Measurements from ENCODE around the gene FLRT2. TPM values are rescaled to one million over a fixed set of nuclear protein-coding genes. Genes with fewer than 3 reads are reported as not detected.

The FLRT2 gene
- total RNA-seq, 1 experiment from 2014 or later: 13.2 TPM

DNA sequence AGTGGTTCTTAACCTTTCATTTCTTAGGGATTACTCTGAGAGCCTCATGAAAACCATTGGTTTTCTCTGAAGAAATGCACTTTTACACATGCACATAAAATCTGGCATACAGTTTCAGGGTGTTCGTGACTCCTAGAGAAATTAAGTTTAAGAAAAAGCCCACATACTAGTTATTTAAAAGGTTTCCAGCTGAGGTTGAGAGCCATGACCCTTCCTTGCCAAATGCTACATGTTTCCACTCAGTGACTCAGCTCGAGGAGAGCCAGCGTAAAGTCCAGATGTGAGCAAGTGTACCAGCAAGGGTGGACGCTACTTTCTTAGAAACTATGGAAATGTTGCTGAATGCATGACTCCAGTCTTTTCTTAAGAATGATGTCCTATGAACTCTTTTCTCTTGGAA lies 42.7 kb upstream of the FLRT2 start (continued):
- TF ChIP-seq, protein P1, sequence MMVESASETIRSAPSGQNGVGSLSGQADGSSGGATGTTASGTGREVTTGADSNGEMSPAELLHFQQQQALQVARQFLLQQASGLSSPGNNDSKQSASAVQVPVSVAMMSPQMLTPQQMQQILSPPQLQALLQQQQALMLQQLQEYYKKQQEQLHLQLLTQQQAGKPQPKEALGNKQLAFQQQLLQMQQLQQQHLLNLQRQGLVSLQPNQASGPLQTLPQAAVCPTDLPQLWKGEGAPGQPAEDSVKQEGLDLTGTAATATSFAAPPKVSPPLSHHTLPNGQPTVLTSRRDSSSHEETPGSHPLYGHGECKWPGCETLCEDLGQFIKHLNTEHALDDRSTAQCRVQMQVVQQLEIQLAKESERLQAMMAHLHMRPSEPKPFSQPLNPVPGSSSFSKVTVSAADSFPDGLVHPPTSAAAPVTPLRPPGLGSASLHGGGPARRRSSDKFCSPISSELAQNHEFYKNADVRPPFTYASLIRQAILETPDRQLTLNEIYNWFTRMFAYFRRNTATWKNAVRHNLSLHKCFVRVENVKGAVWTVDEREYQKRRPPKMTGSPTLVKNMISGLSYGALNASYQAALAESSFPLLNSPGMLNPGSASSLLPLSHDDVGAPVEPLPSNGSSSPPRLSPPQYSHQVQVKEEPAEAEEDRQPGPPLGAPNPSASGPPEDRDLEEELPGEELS (CRISPR knock-in tag; IDR thresholded peaks at IDR 0.05): no peak
- TF ChIP-seq NFYB (CRISPR knock-in tag; conservative IDR thresholded peaks at IDR 0.05; ENCODE audit: low read depth) (no peak), ZNF121 (CRISPR knock-in tag; IDR thresholded peaks at IDR 0.05) (no peak), CREM (CRISPR knock-in tag; IDR thresholded peaks at IDR 0.05) (no peak)

DNA sequence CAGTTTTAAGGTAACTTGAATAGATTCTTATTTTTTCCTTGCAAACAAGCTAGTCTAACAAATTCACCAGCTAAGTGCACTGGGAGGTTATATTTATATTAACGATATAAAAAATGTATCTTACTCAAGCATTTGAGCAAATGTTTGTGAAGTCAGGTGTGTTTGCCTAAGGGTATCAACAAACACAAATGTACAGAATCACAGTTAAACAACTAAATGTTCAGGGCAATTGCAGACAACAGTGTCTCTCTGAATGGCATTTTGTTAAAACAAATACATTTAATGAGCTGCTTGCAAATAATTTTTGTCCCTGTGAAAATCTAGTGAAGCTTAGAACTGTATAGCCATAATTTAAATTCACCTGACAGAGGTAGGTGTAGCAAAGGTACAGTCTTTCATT lies 28.2 kb upstream of the FLRT2 start:
- Mint-ChIP-seq H3K27me3 (ENCODE audit: low read depth) (no peaks in the 10 kb centered on the region; the same call in 1 of the 2 replicates), H3K36me3 (no peaks in the 10 kb centered on the region), H3K9me3 (no peaks in the 10 kb centered on the region), H3K4me3 (no peak overlapping the region), H3K4me1 (peaks cover 9% of the 10 kb centered on the region), H3K27ac (no peak overlapping the region)
- DNase-seq (ENCODE audit: low spot score): no peak
- ChIA-PET POLR2A (no interaction called here), CTCF (no interaction called here)
- no peak for ATAC-seq
- no peak for TF ChIP-seq SMAD4 (CRISPR knock-in tag; IDR thresholded peaks at IDR 0.05)
- no peak for TF ChIP-seq SMAD3 (CRISPR knock-in tag; IDR thresholded peaks at IDR 0.05; ENCODE audit: borderline replicate concordance)

DNA sequence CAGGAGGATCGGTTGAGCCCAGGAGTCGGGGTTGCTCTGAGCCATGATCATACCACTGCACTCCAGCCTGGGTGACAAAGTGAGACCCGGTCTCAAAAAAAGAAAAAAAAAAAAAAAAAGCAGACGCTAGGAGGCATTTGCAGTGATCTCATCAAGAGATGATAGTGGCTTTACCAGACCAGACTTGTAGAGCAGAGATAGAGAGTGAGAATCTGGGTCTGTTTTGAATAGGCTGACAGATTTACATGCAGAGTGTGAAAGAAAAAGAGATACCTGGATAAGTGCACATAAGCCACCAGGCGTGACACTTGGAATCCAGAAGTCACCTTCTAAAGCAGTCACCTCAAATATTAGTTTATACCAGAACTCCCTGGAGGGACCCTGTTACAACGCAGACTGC lies 21.1 kb upstream of the FLRT2 start:
- DNase-seq (ENCODE audit: low spot score) (no peak), ATAC-seq (no peak)
- POLR2A ChIA-PET: no interaction called here
- Mint-ChIP-seq H3K27me3 (ENCODE audit: low read depth) (no peaks in the 10 kb centered on the region), H3K9me3 (no peaks in the 10 kb centered on the region), H3K4me3 (no peak overlapping the region), H3K36me3 (no peaks in the 10 kb centered on the region), H3K4me1 (no peaks in the 10 kb centered on the region), H3K27ac (no peak overlapping the region)
- CTCF ChIA-PET: no interaction called here
- TF ChIP-seq KAT7 (CRISPR knock-in tag; IDR thresholded peaks at IDR 0.05; ENCODE audit: borderline replicate concordance): no peak
- TF ChIP-seq, protein P2, sequence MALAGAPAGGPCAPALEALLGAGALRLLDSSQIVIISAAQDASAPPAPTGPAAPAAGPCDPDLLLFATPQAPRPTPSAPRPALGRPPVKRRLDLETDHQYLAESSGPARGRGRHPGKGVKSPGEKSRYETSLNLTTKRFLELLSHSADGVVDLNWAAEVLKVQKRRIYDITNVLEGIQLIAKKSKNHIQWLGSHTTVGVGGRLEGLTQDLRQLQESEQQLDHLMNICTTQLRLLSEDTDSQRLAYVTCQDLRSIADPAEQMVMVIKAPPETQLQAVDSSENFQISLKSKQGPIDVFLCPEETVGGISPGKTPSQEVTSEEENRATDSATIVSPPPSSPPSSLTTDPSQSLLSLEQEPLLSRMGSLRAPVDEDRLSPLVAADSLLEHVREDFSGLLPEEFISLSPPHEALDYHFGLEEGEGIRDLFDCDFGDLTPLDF (CRISPR knock-in tag; IDR thresholded peaks at IDR 0.05): no peak
- no peak for TF ChIP-seq RELA (CRISPR knock-in tag; IDR thresholded peaks at IDR 0.05; ENCODE audit: borderline replicate concordance)
- TF ChIP-seq, protein P3, sequence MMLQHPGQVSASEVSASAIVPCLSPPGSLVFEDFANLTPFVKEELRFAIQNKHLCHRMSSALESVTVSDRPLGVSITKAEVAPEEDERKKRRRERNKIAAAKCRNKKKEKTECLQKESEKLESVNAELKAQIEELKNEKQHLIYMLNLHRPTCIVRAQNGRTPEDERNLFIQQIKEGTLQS (CRISPR knock-in tag; conservative IDR thresholded peaks at IDR 0.05): no peak
- no peak for TF ChIP-seq ELF4 (CRISPR knock-in tag; IDR thresholded peaks at IDR 0.05; ENCODE audit: low read depth)
- TF ChIP-seq EMX1 (CRISPR knock-in tag; IDR thresholded peaks at IDR 0.05): no peak
- TF ChIP-seq, protein P4, sequence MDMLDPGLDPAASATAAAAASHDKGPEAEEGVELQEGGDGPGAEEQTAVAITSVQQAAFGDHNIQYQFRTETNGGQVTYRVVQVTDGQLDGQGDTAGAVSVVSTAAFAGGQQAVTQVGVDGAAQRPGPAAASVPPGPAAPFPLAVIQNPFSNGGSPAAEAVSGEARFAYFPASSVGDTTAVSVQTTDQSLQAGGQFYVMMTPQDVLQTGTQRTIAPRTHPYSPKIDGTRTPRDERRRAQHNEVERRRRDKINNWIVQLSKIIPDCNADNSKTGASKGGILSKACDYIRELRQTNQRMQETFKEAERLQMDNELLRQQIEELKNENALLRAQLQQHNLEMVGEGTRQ (CRISPR knock-in tag; IDR thresholded peaks at IDR 0.05): no peak
- TF ChIP-seq, protein P5, sequence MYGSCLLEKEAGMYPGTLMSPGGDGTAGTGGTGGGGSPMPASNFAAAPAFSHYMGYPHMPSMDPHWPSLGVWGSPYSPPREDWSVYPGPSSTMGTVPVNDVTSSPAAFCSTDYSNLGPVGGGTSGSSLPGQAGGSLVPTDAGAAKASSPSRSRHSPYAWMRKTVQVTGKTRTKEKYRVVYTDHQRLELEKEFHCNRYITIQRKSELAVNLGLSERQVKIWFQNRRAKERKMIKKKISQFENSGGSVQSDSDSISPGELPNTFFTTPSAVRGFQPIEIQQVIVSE (CRISPR knock-in tag; IDR thresholded peaks at IDR 0.05; ENCODE audit: borderline replicate concordance): no peak
- TF ChIP-seq ZNF121 (CRISPR knock-in tag; IDR thresholded peaks at IDR 0.05): no peak
- TF ChIP-seq, protein P6, sequence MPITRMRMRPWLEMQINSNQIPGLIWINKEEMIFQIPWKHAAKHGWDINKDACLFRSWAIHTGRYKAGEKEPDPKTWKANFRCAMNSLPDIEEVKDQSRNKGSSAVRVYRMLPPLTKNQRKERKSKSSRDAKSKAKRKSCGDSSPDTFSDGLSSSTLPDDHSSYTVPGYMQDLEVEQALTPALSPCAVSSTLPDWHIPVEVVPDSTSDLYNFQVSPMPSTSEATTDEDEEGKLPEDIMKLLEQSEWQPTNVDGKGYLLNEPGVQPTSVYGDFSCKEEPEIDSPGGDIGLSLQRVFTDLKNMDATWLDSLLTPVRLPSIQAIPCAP (CRISPR knock-in tag; IDR thresholded peaks at IDR 0.05): no peak
- TF ChIP-seq HMGA2 (CRISPR knock-in tag; IDR thresholded peaks at IDR 0.05): no peak
- no peak for TF ChIP-seq MYBL2 (CRISPR knock-in tag; IDR thresholded peaks at IDR 0.05)
- TF ChIP-seq CBFB (CRISPR knock-in tag; IDR thresholded peaks at IDR 0.05; ENCODE audit: low read depth): no peak
- TF ChIP-seq, protein P7, sequence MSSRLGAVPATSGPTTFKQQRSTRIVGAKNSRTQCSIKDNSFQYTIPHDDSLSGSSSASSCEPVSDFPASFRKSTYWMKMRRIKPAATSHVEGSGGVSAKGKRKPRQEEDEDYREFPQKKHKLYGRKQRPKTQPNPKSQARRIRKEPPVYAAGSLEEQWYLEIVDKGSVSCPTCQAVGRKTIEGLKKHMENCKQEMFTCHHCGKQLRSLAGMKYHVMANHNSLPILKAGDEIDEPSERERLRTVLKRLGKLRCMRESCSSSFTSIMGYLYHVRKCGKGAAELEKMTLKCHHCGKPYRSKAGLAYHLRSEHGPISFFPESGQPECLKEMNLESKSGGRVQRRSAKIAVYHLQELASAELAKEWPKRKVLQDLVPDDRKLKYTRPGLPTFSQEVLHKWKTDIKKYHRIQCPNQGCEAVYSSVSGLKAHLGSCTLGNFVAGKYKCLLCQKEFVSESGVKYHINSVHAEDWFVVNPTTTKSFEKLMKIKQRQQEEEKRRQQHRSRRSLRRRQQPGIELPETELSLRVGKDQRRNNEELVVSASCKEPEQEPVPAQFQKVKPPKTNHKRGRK (CRISPR knock-in tag; IDR thresholded peaks at IDR 0.05; ENCODE audit: borderline replicate concordance): no peak
- no peak for TF ChIP-seq GABPB1 (CRISPR knock-in tag; IDR thresholded peaks at IDR 0.05)
- TF ChIP-seq SMAD4 (CRISPR knock-in tag; IDR thresholded peaks at IDR 0.05): no peak
- no peak for TF ChIP-seq JUN (CRISPR knock-in tag; IDR thresholded peaks at IDR 0.05)
